ENCODE results near the gene IGLON5. TPM values are rescaled to one million over a fixed set of nuclear protein-coding genes. Genes with fewer than 3 reads are reported as not detected.

IGLON5 gene
- total RNA-seq: 0.44 and 0.62 TPM in 2 replicates

GRCh38 chr19:51311351-51312257 lies at the start of gene IGLON5:
Gene IGLON5, plus strand, starts transcription at chr19:51311644. Its CDS starts 204 bp downstream, at chr19:51311848.

GRCh38 chr19:51341976-51342580 lies 30.6 kb downstream of the IGLON5 start, which contains the start of gene VSIG10L:
Gene VSIG10L, minus strand, starts transcription at chr19:51342139. Its CDS starts 15 bp downstream, at chr19:51342124.

GRCh38 chr19:51365965-51366388 lies 54.5 kb downstream of the IGLON5 start, which contains the start of gene ETFB:
Gene ETFB, minus strand, starts transcription at chr19:51366388. Its CDS starts 62 bp downstream, at chr19:51366326.

GRCh38 chr19:51368366-51369282 lies 57.2 kb downstream of the IGLON5 start, which contains the start of gene CLDND2:
Gene CLDND2, minus strand, starts transcription at chr19:51369003. Its CDS starts 426 bp downstream, at chr19:51368577.

GRCh38 chr19:51372649-51373504 lies 61.4 kb downstream of the IGLON5 start, which contains the start of gene NKG7:
Gene NKG7, minus strand, starts transcription at chr19:51372654. Its CDS starts 119 bp downstream, at chr19:51372535.

Other genes starting within 250 kb of the IGLON5 start
- 0.19 TPM in 1 of 2 replicates, not detected in the other for gene KLK13, start 246.6 kb upstream of the IGLON5 start, total RNA-seq
- not detected in 2 replicates for gene KLK14, start 228.8 kb upstream of the IGLON5 start, total RNA-seq
- 14.0 and 18.0 TPM in 2 replicates for gene CTU1, start 203.2 kb upstream of the IGLON5 start, total RNA-seq
- not detected in 2 replicates for gene SIGLEC9, start 186.7 kb upstream of the IGLON5 start, total RNA-seq
- not detected in 2 replicates for gene SIGLEC7, start 169.3 kb upstream of the IGLON5 start, total RNA-seq
- gene CD33, start 86.6 kb upstream of the IGLON5 start, total RNA-seq: not detected in 2 replicates
- gene SIGLECL1, start 60.6 kb upstream of the IGLON5 start, total RNA-seq: not detected in 2 replicates
- 0.31 and 0.98 TPM in 2 replicates for gene VSIG10L, start 30.5 kb downstream of the IGLON5 start, total RNA-seq
- 183 and 207 TPM in 2 replicates for gene ETFB, start 54.7 kb downstream of the IGLON5 start, total RNA-seq
- not detected in 2 replicates for gene CLDND2, start 57.4 kb downstream of the IGLON5 start, total RNA-seq
- gene NKG7, start 61.0 kb downstream of the IGLON5 start, total RNA-seq: not detected in 2 replicates
- not detected in 2 replicates for gene LIM2, start 76.3 kb downstream of the IGLON5 start, total RNA-seq
- gene C19orf84, start 78.9 kb downstream of the IGLON5 start, total RNA-seq: 0.20 TPM in 1 of 2 replicates, not detected in the other
- gene SIGLEC10, start 106.0 kb downstream of the IGLON5 start, total RNA-seq: not detected in 2 replicates
- gene SIGLEC8, start 146.8 kb downstream of the IGLON5 start, total RNA-seq: not detected in 2 replicates
- gene CEACAM18, start 166.9 kb downstream of the IGLON5 start, total RNA-seq: not detected in 2 replicates
- gene SIGLEC12, start 190.2 kb downstream of the IGLON5 start, total RNA-seq: not detected in 2 replicates
- gene SIGLEC6, start 220.0 kb downstream of the IGLON5 start, total RNA-seq: not detected in 2 replicates